Stimulated activated CD4-positive, alpha-beta T cell treated with anti-CD3 and anti-CD28 coated beads, Interleukin-15, amount 100 ng/mL, for 1 hour (primary cell): ENCODE results near the gene GNAI2.

Source experiments
- DNase-seq, 2 donors: peaks; one replicate each; pipeline ENCODE4 v3.0.0-alpha.2; 2020; ENCODE audit warnings: low read depth in 1 of 2, low spot score in 1 of 2

GNAI2 gene

GRCh38 chr3:50295553-50296431, 59.8 kb downstream of the GNAI2 start:
- no peak for DNase-seq

DNA sequence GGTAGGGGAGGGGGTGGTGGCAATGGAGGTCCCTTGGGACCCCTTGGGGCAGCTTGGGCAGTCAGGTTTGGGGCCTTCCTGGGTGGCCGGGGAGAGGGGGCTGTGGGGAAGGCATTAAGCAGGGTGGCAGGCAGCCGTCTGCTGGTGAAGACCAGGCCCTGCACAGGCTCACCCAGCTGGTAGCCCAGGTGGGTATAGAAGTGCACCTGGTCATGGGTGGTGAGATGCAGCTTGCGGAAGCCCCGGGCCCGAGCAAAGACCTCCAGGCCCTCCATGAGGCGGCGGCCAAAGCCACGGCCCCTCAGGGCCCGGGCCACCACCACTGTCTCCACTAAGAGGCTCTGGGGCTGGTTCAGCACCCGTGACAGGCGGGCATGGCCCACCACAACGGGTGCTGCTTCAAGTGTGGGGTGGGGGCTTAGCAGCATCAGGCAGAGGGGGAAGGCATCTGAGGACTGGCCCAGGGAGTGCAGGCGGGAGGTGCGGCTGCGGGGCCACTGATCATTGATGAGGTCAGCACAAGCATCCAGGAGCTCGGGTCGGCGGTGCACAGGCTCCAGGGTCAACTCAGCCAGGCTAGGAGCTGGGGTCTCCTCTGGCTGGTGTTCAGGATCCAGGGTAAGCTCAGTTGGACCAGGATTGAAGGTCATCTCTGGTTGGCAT, 60.8 kb downstream of the GNAI2 start:
- no peak for DNase-seq

DNA sequence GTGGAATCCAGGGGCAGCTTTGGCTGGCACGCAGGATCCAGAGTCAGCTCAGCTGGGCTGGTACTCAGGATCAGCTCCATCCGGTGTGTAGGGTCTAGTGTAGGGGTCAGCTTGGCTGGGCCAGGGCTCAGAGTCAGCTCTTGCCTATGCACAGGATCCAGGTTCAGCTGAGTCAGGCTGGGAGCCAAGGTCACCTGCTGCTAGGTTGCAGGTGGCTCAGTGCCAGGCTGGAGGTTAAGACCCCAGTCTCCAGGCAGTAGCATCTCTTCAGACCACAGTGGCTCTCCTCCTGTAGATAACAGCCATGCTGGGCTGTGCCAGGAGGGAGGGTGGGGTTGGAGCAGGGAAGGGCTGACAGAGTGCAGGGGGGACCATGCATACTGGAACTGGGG, 61.4 kb downstream of the GNAI2 start:
- no peak for DNase-seq

GRCh38 chr3:50297896-50298725, 62.1 kb downstream of the GNAI2 start:
- DNase-seq, result no peak

DNA sequence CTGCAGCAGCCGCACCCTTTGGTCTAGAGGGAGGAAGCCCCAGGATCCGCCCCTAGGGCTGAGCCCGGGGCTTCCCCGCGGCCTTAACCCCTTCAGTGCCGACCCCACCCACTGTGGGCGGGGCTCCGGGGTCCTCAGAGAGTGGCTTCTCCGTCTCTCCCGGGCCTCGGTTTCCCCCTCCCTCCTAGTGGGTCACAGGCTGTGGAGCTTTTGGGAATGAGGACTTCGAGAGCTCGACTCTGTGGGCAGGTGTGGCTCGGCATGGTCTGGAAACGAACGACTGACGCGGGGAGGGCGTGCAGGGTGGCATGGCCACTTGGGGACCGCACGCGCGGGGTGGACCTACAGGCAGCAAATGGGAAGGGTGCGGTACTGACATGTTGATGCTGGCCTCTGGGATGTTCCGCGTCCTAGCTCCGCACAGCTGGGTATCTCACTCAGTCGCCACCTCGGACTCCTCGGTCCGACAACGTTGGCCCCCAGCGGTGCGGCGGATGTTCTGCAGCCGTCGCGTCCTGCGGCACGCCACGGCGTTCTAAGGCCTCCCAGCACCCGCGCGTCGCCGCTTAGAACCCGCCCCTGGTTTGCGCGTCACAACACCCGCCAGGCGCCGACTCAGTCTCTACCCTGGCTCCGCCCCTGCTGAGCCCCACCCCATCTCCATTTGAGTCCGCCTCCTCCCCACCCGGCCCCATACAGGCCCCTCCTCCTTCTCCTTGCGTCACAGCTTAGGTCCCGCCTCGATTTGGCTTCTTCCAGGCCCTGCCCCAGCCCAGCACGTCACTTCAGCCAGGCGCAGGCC, 63.0 kb downstream of the GNAI2 start, which contains the start of the genes HYAL3 and NAA80:
Gene HYAL3 (minus strand): TSS at position 570 of the 802 bp plus-strand sequence. CDS start 3,803 bp downstream, outside the sequence.
Gene NAA80 (minus strand): TSS at position 570 of the 802 bp plus-strand sequence. CDS start 1,942 bp downstream, outside the sequence.
- peak; percentile 98 to 99 for DNase-seq

- no peak for DNase-seq
Measured at GRCh38 chr3:50299638-50299928, 63.6 kb downstream of the GNAI2 start.

DNA sequence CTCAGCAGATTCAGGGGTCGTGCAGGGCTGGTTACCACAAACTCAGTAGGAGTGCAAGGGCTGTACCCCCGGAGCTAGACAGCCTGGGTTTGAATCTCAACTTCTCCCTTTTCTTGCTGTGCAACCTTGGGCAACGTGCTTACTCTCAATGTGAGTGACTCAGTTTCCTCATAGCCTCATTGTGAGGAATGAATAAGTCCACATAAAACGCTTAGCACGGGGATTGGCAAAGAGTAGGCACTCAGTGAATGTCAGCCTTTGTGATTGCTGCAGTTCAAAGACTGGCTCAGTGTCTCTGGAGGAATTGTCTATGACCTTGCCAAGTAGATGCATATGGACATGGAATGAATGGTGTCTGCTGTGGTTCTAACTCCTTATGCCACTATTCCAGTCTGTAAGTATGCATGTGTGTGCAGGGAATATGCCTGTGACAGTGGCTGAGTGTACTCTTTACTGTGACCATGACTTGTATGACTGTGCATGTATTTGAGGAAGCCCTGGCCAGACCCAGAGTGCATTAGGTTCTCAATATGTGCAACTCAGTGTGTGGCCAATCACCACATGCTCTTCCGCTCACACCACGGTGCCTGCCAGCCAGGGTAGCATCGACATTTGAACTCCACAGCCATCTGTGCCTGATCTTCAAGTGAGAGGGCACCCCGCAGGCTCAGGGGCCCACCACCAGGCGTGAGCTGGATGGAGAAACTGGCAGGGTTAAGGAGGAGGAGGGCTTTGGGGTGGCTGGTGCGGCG, 64.1 kb downstream of the GNAI2 start:
- no peak for DNase-seq

DNA sequence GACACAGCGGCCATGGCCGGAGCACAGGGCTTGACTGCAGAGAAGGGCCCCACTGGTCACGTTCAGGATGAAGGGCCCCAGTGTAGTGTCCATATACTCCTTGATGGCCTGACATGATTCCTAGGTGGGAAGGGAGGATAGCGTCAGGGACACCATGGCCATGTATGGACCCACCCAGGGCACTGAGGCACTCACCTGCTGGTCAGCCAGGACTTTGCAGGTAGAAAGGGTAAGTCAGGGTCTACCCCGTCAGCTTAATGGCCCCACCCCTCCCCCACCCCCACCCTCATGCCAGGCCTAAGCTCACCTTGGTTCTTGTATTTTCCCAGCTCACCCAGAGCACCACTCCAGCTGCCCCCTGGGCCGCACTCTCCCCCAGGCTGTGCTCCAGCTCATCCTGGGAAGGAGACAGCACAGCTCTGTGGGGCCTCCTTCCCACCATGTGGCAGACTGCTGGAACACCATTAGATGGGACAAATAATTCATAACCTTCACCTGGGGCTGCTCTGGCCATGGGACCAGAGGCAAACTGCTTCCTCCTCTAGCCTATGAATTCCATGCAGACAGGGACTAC, 64.8 kb downstream of the GNAI2 start:
- DNase-seq, result no peak

- no peak for DNase-seq
Measured at GRCh38 chr3:50302095-50303012, 66.3 kb downstream of the GNAI2 start.

GRCh38 chr3:50303013-50303815, 67.2 kb downstream of the GNAI2 start, which contains the start of gene HYAL1:
TSS of gene HYAL1 (minus strand) at chr3:50303574. CDS start at chr3:50302956, 618 bp downstream.
- no peak for DNase-seq

DNA sequence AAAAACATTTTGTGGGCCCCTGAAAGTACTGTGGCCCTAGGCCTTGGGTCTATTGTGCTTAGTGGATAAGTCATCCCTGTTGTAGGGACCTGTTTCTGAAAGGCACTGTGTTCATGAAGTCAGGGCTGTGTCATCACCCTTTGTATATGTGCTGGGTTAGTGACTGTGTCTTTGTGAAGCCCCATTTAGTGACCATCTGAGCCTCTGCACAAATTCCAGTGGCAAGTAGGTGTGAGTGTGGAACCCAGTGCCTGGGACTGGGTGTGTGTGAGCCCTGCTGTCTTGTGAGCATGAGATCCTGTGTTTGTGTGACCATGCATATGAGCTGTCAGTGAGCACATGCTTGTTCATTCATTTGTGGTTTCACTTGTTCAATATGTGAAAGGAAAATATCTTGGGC, 68.6 kb downstream of the GNAI2 start:
- DNase-seq, result no peak
